HL-60/S4 treated with retinoic acid at 250 ng/mL for 4 days and 3 days (cell line): ENCODE data around the gene SH3PXD2B.

ENCODE experiments used
- in situ Hi-C: fragments of 300-500 bp; cut with MboI; formaldehyde crosslinking; loops from 2 replicates; pipeline ENCODE4 v1.7.0; 2022; ENCODE audit warnings: low sequenced_read_pairs

Gene SH3PXD2B

DNA sequence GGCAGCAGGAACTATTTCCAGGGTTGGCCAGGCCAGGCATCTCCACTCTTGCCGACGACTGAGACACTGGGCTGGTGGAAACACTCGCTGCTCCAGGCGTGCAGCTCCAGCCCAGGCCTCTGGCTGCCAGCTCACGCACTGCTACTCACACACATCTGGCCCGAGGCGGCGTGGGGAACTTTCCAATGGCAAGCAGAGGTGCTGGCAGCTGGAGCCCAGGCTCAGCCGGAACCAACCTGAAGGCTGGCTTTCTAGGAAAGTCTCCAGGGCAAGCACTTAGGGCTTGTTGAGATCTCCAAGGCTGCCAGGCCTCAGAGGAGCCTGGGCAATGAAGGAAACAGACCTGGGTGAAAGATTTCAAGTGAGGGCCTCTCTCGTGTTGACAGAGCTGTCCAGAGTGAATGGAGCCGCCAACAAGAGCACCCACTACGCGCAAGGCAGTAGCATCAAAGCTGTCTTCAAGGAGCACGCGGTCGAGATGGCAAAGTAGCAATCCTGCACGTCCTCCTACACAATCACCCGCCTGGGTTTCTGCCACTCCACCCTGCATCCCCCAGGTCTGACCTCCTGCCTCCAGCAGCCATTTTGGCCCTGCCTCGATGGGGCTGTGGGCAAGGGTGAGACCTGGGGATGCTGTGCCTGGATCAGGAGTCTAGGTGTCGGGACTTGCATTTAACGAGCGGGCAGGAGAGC, 14.4 kb downstream of the SH3PXD2B start:
- in situ Hi-C loops, result no loop called here

DNA sequence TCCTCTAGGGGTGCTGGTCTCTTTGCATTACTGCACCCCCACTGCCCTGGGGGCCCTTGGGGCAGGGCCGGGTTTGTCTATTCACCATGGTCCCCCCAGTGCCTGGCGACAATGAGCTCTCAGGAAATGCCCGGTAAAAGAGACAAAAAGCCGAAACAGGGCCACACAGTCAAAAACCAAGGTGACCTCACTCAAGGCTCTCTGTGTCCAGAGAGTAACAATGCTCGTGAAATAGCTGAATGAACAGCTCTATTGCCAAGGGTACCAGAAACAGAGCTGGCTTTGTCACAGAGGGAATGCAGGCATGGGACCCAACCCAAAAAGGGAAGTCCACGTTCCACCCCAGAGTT, 16.0 kb downstream of the SH3PXD2B start:
- in situ Hi-C loops, result no loop called here

DNA sequence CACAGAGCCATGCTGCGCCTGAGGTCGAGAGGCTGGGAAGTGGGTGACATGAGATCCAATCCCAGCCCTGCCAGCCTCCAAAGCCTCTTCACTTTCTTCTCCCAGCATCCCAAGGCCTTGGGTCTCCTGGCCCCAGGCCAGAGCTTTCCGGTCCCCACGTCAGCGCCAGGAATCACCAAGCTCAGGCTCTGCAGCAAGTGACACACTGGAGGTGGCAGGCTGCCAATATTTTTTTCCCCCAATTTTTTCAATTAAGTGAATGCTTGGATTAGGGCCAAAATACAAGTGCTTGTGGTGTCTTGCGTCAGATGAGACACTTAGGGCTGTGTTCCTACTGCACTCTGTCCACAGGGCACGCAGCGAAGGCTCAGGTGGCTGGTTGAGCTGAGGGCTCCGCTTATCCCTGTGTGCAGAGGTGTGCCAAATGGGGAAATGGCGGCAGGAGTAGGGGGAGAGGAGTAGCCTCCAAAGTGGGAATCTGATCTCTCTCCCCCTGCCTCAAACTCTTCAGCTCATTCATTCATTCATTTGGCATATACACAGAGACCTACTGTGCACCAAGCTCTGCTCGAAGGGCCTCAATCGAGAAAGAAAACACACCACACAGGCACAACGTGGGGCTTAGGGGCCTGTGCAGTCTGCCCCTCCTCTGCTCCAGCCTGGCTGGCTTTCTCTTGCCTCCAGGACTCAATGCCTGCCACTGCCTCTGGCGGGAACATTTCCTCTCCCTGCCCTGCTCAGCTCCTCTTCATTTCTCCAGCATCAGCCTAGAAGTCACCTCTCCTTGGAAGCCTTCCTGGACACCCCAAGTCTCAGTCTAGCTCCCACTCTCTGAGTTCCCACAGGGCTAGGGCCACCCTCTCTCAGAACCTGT, 16.6 kb downstream of the SH3PXD2B start:
- in situ Hi-C loops, result no loop called here

DNA sequence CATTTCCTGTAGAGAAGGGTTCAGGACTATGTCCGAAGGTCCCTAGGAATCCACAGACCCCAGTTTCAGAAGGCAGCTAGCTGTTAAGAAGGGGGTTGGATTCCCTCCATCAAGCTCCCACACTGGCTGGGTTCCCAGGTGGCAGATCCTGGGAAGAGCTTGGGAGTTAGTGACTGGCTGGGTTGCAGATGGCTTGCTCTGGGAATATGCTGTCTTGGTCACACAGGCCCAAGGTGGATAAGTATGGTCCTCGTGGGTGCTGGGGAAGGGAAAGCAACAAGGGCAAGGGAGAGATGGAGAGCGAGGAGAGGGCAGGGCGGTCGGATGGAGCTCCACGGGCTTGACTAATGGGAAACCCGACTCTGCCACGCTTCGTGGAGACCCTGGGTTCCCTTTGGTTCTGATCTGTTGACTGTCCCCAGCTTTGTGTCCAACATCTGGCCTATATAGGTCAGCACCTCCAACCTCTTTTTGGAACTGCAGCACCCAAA, 17.4 kb downstream of the SH3PXD2B start:
- in situ Hi-C loops, result no loop called here

DNA sequence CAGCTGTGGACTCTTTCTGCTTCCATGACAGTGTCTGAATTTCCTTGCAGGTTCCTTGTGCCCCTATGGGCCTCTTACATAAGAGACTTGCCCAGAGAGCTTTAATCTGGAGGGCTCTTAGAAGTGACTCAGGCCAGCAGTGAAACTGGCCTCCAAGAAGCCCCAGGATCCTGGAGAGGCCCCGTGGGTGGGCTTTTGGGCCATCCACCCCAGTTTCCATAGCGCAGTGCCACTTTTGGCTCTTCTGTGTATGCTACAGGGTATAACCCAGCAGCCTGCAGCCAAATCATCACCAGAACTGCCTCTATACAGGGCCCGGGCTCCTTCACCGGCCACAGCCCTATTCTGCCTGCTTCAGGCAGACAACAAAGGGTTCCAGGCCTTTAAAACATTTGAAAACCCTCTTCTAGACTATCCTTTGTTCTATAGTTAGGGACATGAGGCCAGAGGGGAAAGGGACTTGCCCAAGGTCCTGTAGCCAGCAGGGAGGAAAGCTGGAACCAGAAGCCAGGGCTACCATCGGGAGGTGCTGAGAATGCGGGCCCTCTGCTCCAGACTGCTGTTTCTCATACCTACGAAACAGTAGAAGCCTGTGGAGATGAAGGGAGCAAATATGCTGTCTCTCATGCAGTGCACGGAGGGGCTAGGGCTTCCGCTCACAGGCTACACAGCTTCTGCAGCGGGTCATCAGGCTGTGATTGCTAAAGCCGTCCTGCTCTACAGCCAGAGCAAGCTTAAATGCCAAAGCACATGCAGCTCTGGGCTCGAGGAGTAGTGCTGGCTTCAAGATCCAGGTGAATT, 18.0 kb downstream of the SH3PXD2B start:
- in situ Hi-C loops, result no loop called here

DNA sequence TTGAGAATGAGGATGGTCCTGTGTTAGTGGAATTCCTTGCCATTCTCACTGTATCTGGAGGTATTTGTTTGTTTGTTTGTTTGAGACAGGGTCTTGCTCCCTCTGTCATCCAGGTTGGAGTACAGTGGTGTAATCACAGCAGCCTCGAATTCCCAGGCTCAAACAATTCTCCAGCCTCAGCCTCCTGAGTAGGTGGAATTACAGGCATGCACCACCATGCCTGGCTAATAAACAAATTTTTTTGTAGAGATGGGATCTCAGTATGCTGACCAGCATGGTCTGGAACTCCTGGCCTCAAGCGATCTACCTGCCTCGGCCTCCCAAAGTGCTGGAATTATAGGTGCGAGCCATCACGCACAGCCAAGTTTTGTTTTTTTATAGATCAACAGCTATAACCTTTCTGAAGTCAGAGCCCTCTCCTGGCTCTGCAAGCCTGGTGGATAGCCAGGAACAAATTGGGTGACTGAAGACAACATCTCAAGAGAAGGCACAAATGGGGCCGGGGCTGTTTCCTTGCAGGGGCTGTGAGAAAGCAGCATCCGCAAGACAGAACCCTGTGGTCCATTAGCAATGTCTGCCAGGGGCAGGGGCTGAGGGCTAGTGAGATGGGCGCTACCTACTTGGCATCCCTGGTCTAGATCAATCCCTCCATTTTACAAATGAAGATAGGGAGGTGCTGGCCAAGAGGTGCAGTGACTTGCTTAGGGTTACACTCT, 18.8 kb downstream of the SH3PXD2B start:
- in situ Hi-C loops, result no loop called here

DNA sequence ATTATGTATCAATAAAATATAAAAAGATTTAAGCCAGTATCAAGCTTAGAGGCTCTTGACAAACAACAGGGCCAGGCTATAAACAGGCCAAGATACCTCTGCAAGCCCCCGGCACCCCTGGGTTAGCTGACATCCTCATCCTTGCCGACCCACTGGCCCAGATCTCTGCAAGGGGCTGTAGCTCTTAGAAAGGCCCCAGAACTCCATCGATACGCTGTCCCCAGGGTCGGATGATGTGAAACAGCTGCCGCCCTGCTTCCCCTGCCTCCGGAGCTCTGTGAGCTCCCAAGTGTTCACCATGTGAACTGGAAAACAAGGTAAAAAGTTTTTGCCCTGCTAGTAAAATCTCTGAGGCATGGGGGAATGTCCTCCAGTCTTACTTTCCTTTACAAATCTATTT, 20.1 kb downstream of the SH3PXD2B start:
- in situ Hi-C loops, result no loop called here

DNA sequence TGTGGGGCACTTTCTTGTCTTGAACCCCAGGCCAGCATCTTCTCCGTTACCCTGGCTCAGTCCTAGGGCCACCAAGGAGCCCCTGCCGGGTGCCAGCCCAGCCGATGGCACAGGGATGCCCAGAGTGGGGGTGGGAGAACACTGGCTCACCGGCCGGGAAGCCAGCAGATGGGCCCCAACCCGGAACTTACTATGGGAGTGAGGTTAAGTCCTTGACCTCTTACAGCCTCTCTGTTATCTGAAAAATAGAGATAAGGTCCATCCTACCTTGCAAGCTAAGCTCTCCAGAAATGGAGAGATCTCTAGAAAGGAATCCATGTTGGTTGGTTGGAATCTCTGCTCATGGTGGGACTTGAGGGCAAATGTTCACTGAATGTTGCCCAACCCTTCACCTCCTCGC, 20.8 kb downstream of the SH3PXD2B start:
- in situ Hi-C loops, result no loop called here

DNA sequence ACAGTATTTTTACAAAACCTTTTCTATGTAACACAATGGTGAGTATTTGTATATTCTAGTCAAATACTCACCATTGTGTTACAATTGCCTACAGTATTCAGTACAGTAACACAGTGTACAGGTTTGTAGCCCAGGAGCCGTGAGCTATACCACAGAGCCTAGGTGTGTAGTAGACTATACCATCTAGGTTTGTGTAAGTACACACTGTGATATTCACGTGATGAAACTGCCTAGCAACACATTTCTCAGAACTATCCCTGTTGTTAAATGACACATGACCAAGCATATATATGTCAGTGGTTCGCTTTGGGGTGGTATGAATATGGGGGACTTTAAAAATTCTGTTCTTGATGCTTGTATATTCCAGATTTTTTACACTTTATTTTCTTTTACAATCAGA, 21.3 kb downstream of the SH3PXD2B start:
- in situ Hi-C loops, result no loop called here

DNA sequence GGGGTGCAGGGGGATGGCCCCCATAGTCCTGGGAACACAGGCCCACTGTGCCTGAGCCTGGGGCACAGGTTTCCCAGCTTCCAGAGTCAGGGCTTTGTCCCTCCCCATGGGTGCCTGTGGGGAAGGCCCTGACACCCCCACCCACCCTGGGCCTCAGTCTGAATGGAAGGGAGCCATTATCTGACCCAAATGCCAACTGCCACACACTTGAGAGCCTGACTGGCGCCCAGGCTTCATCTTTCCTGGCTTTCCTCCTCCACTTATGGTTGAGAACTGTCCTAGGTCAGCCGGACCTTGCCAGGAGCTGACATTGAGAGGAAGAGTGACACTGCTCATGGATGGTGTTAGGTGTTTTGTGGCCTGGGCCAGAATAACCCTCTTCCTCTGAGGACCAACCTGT, 24.0 kb downstream of the SH3PXD2B start:
- in situ Hi-C loops, result no loop called here

DNA sequence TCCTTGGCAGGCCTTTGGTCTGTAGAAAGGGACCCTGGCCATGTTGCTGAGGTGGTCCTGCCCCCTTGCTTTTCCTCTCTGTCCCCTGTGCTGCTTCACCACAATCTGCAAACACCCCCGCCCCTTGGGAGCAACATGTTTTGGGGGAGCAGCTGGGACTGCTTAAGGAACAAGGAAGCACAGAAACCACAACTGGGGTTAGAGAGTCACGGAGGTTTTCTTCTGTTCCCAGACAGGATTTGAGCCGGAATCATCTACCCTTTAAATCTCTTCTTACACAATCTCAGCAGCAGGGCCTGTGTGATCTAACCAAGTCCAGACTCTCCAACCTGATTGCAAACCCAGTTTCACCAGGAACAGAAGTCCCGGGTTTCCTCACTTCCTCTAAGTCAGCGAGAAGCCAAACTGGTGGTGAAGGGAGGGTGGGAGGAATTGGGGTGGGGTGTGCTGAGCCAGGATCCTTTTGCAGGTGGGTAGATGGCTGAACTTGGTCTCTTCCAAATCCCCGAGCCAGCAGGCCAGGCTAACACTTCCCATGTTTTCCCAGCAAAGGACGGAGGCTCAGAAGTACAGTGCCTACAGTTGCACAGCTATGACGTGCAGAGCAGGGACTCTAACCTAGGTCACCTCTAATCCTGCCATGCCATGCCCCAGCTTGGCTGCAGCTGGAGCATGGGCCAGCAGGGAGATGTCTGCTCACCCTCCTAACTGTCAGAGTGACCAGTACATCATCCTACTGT, 25.0 kb downstream of the SH3PXD2B start:
- in situ Hi-C loops, result no loop called here

DNA sequence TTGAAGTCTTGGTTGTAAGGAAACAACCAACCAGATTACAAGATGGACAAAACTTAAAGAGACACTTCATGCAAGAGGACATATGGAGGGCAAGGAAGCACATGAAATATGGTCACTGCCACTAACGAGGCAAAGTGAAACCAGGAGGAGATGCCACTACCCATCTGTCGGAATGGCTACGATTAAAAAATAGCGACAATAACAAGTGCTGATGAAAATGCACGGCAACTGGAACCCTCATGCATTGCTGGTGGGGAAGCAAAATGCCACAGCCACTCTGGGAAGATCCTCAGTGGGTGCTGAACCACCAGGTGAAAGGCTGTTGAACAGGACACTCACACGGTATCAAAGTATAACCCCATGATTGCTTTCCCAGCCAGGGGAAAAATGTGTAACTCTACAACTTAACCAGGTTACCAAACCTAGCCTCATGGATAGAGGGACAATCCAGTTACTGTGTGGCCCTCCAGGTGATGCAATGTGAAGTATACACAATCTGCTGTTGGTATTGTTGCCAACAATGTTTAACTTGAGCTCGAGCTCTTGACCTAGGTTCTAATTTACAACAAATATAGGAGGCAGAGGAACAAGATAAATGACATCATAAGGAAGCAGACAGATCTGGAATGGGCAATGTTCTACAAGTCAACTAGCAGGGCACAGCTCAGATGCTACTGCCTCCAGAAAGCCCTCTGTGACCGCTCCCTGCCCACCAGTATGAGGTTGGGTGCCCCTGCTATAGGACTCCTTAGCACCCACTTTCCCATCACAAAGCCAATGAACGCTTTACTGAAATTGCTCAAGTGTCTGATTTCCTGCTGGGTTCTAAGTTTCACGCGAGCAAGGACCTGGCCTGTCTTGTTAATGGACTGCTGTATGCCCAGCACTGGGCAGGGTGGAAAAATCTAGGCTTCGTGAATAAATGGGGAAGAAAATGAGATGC, 25.8 kb downstream of the SH3PXD2B start:
- in situ Hi-C loops, result no loop called here

DNA sequence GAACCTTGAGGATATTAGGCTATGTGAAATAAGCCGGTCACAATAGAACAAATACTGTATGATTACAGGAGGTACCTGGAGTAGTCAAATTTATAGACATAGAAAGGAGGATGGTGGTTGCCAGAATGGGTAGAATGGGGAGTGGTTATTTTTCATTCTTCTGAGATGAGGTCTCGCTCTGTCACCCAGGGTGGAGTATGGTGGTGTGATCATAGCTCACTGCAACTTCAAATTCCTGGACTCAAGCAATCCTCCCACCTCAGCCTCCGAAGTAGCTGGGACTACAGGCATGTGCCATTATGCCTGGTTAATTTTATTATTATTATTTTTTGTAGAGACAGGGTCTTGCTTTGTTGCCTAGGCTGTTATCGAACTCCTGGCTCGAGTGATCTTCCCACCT, 27.1 kb downstream of the SH3PXD2B start:
- in situ Hi-C loops, result no loop called here

DNA sequence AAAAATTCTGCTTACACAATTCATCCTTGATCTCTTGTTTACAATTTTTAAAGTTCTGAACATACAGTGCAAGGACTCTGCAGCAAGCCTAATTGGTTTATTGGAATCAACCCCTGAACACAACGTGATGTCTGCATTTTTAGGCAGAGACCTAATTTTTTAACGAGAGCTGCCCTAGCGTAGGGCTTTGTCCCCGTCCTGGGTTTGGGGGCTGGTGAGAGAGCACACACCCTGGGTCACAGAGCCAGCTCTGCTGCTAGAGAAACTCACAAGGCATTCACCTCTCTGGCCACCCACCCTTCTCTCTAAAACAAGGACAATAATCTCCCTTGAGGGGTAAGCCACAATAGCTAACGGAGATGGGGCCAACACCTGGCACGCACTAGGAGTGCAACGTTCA, 28.2 kb downstream of the SH3PXD2B start:
- in situ Hi-C loops, result no loop called here

DNA sequence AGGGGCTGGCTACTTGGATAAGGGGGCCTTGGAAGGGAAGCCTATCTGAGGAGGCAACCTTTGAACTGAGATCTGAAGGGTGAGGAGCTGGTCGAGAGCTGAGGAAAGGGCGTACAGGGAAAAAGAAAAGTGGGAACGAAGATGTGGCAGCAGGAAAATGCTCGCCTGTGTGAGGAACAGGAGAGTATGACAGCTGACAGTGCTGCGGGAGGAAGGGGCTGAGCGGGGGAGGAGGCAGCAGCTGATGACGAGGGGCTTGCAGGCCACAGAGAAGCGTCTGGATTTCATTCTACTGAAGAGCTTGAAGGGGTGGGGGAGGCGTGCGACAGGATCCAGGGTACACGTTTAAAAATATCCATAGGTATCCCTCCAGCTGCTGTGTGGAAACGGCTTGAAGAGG, 28.9 kb downstream of the SH3PXD2B start:
- in situ Hi-C loops, result no loop called here

DNA sequence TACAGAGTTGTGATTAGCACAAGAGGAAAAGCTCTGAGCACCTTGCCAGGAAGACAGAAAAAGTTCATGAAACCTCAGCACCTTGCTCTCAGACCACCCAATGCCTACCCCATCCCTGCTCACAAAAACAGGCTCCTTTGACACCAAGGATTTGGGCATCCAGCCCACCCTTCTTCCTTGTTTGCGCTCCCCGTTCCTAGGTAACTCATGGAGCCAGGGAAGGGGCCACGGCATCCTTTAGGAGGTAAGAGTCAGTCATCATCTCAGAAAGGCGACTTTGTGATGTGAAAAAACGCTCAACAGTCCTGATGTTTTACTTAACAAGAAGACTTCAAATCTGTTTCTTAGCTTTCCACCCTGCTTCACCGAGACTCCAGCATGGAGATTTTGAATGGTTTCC, 29.5 kb downstream of the SH3PXD2B start:
- in situ Hi-C loops, result no loop called here

DNA sequence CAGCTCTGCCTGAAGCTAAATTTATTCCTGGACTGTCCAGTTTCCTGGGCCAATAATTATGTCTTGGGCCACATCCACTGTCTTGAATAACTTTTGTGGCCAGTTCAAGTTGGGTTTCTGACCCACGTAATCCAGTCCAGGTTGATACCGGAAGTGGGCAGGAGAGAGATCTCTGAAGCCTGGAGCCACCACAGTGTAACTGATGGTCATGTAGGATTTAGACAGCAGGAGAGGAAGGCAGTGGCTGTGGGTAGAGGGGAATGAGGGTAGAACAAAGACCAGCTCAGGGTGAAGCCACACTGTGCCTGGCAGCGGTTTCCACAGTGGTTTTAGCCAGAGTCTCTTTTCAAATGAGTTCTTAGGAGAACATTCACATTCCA, 30.2 kb downstream of the SH3PXD2B start:
- in situ Hi-C loops, result no loop called here

DNA sequence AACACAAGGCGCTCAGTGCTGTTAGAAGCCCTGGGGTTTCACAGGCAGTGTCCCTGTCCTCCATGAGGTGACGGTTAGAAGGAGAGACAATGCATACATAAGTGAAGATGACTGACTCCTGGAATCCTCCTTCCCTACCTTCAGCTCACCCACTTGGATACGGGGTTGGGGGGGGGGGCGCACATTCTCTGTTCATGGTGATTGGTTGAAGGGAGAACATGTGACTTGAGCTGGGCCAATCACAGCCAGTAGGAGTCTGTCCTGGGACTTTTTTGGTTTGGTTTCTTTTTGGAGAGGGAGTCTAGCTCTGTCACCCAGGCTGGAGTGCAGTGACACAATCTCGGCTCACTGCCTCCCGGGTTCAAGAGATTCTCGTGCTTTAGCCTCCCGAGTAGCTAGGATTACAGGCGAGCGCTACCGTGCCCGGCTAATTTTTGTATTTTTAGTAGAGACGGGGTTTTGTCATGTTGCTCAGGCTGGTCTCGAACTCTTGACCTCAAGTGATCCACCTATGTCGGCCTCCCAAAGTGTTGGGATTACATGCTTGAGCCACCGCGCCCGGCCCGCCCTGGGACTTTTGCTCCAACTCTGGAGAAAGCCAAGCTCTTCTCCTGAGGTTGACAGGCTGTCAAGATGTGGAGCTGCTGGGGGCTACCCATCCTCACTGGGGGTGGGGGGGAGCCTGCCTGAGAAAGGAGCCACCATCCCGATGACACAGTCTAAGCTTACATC, 30.8 kb downstream of the SH3PXD2B start:
- in situ Hi-C loops, result no loop called here

DNA sequence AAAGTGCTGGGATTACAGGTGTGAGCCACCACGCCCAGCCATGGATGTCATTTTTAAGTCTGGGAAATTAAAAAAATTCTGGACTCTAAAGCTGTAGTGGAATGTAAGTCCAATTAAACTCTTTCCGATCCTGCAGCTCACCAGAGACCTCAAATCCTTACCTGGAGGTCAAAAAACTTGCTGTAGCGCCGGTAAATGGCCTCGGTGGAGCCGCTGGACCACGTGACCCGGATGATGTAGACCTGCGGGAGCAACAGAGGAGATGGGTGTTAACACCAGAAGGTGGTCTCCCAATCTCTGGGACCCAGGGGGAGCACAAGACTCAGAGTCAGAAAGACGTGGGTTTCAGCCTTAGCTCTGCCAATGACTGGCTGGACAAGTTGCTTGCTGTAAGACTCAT, 32.1 kb downstream of the SH3PXD2B start:
- in situ Hi-C loops, result no loop called here
